ENCODE measurements around the gene CGRRF1. TPM values are rescaled to one million over a fixed set of nuclear protein-coding genes. Genes with fewer than 3 reads are reported as not detected.

Gene CGRRF1
- total and polyA plus RNA-seq, 2 experiments from 2014 or later = 15.0 to 27.1 TPM

DNA sequence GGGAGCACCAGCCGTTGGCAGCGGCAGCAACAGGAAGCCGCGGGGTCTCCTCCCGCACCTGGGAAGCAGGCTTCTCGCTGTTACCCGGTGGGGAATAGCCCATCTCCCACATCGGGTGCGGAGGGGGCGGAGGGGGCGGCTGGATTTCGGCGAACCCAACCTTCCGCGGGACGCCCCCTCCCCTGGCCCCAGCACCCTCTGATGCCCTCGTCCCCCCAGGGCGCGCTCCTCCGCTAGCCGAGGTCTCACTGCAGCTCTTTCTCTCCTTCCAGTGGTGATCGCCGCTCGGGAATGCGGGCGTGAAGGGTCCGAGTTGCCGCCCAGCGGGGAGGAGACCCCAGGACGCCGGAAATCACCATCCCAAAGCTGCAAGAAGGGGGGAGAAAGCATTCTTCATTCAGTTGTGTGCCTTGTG is 57.5 kb downstream of the CGRRF1 start:
- Histone ChIP-seq H3K4me2 (ENCODE audit: unreplicated experiment) (peak overlapping the region; percentile 91), H2AFZ (0 out of 2 replicates have a peak overlapping the region, but pooled peaks have one; percentile 27), H3K36me3 (ENCODE audit: low read depth) (0 out of 2 replicates have a peak, but pooled peaks cover 5% of the 10 kb centered on the region), H3K9me3 (ENCODE audit: low read depth) (no peaks in the 10 kb centered on the region), H3K4me3 (peak overlapping the region; percentile 92), H3K27me3 (replicated peaks; ENCODE audit: insufficient read depth) (no peaks in the 10 kb centered on the region), H3K27ac (peak overlapping the region; percentile 80), H3K9ac (peak overlapping the region; percentile 87), H3F3A (ENCODE audit: insufficient read depth) (peaks cover 59% of the 10 kb centered on the region), H3K9me2 (ENCODE audit: insufficient read depth) (no peaks in the 10 kb centered on the region), H3K79me2 (ENCODE audit: insufficient read depth) (peaks cover 52% of the 10 kb centered on the region), H3K4me1 (ENCODE audit: insufficient read depth) (peaks cover 58% of the 10 kb centered on the region), H4K20me1 (ENCODE audit: insufficient read depth) (no peaks in the 10 kb centered on the region)
- WGBS, 2 experiments (ENCODE audit: low coverage in 1 of 2, low lambda C conversion rate in 2 of 2, missing lambda C conversion rate in 2 of 2) = 0 to 1% methylated on average over 21 to 31 of the region's 31 CpGs
- in situ Hi-C loops (cut with MboI) = loop anchor here (10.0 to 25.0 kb wide), 2 partner anchors 208 to 420 kb away; no protein-coding TSS in a partner anchor
- DNase-seq = no peak
- TF ChIP-seq EZH2phosphoT487 (IDR thresholded peaks at IDR 0.05; ENCODE audit: insufficient read depth, low read depth) (no peak), EZH2 (IDR thresholded peaks at IDR 0.05; ENCODE audit: insufficient read depth, poor library complexity, severe bottlenecking) (no peak)

DNA sequence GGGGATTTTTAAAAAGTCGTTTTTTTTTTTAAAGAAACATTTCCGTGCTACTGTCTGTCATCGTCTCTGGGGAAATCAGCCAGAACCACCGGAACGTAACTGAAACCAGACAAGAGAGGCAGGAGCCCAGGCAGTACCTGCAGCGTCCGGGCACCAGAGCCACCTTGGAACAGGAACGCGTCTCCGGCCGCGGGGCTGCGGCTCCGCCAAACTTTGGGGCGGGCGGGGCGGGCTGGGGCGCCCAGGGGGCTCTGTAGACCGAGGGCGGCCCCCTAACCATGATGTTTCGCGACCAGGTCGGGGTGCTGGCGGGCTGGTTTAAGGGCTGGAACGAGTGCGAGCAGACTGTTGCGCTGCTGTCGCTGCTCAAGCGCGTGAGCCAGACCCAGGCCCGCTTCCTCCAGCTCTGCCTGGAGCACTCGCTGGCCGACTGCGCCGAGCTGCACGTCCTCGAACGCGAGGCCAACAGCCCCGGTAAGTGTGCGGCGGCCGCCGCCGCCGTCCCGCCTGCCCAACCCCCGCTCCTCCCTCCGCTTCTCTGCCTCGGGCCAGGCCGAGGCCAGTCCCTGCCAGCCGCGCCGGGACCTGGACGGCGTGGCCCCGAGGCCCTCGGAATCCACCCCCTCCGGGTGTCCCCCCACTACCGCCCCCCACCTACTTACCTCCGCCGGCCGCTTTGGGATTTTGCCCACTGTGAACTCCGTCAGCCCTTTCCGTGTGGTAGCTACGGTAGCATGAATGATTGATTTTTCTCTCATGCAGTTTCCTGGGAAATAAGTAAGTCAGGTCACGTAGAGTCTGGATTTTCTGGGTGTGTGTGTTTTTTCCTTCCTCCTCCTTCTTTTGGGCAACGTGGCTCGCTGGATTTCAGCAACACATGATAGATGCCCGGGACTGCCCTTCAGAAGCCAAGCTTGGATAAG is 58.2 kb downstream of the CGRRF1 start:
- in situ Hi-C loops (cut with MboI) = loop anchor here (10.0 to 25.0 kb wide), 2 partner anchors 207 to 419 kb away; no protein-coding TSS in a partner anchor
- peaks cover 51% of the 10 kb centered on the region for H3K4me1 ChIP-seq (ENCODE audit: insufficient read depth)
- H3F3A ChIP-seq (ENCODE audit: insufficient read depth) = peaks cover 54% of the 10 kb centered on the region
- H3K79me2 ChIP-seq (ENCODE audit: insufficient read depth) = peaks cover 58% of the 10 kb centered on the region
- no peaks in the 10 kb centered on the region for H3K27me3 ChIP-seq (replicated peaks; ENCODE audit: insufficient read depth)
- H3K9me2 ChIP-seq (ENCODE audit: insufficient read depth) = no peaks in the 10 kb centered on the region
- peak overlapping the region; percentile 83 for H3K27ac ChIP-seq
- no peak for TF ChIP-seq EZH2phosphoT487 (IDR thresholded peaks at IDR 0.05; ENCODE audit: insufficient read depth, low read depth)
- TF ChIP-seq EZH2 (IDR thresholded peaks at IDR 0.05; ENCODE audit: insufficient read depth, poor library complexity, severe bottlenecking) = no peak
- WGBS, 2 experiments (ENCODE audit: low coverage in 1 of 2, low lambda C conversion rate in 2 of 2, missing lambda C conversion rate in 2 of 2) = 1% methylated on average over 41 to 50 of the region's 70 CpGs
- peak; percentile 72 for DNase-seq
- peak overlapping the region; percentile 92 for H3K4me3 ChIP-seq
- H3K9ac ChIP-seq = peak overlapping the region; percentile 87
- H3K36me3 ChIP-seq (ENCODE audit: low read depth) = peaks cover 11% of the 10 kb centered on the region
- H3K4me2 ChIP-seq (ENCODE audit: unreplicated experiment) = peak overlapping the region; percentile 91
- H3K9me3 ChIP-seq (ENCODE audit: low read depth) = no peaks in the 10 kb centered on the region
- H2AFZ ChIP-seq = 0 out of 2 replicates have a peak overlapping the region, but pooled peaks have one; percentile 27
- no peaks in the 10 kb centered on the region for H4K20me1 ChIP-seq (ENCODE audit: insufficient read depth)

DNA sequence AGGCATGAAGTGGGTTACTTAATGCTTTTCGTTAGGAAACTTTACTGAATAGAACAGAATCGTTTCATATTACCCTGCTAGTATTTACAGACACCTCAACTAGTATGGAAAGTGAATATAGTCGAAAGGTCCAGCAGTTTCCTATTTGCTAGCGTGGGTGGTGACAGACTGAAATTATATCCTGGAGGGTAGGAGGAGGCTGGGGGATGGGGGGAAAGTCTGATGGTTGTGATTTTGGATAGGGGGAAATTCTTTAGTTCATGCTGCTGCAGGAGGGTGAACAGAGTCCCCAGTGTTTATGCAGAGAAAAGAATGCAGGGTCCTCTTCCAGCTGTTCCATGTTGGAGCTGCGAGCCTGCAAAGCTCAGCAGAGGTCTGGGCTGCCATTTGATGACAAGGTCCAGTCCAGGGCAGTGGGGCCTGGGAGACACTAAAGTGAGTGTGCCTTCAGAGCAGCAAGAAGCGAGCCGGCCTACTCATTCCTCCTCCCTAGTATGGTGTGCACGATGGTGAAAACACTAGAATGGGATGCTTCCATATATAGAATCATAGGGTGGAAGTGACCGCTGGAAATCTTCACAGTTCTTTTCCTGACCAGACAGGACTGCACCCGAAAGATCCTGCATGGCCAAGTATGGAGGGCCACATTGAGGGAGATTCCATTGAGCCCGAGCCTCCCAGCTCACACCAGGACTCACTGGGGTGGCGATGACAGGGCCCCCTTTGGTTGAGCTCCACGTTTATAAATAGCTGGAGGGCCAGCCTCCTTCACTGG is 59.3 kb downstream of the CGRRF1 start:
- peak; percentile 77 for DNase-seq
- in situ Hi-C loops (cut with MboI) = loop anchor here (10.0 to 25.0 kb wide), 2 partner anchors 206 to 418 kb away; no protein-coding TSS in a partner anchor
- H3K4me2 ChIP-seq (ENCODE audit: unreplicated experiment) = peak overlapping the region; percentile 91
- H3K9ac ChIP-seq = peak overlapping the region; percentile 87
- peaks cover 41% of the 10 kb centered on the region for H3K4me1 ChIP-seq (ENCODE audit: insufficient read depth)
- H3K9me3 ChIP-seq (ENCODE audit: low read depth) = no peaks in the 10 kb centered on the region
- peak overlapping the region; percentile 83 for H3K27ac ChIP-seq
- H3K79me2 ChIP-seq (ENCODE audit: insufficient read depth) = peaks cover 70% of the 10 kb centered on the region
- TF ChIP-seq EZH2 (IDR thresholded peaks at IDR 0.05; ENCODE audit: insufficient read depth, poor library complexity, severe bottlenecking) (no peak), EZH2phosphoT487 (IDR thresholded peaks at IDR 0.05; ENCODE audit: insufficient read depth, low read depth) (no peak)
- peaks cover 44% of the 10 kb centered on the region for H3F3A ChIP-seq (ENCODE audit: insufficient read depth)
- H3K27me3 ChIP-seq (replicated peaks; ENCODE audit: insufficient read depth) = no peaks in the 10 kb centered on the region
- peaks cover 22% of the 10 kb centered on the region for H3K36me3 ChIP-seq (ENCODE audit: low read depth)
- no peaks in the 10 kb centered on the region for H3K9me2 ChIP-seq (ENCODE audit: insufficient read depth)
- no peaks in the 10 kb centered on the region for H4K20me1 ChIP-seq (ENCODE audit: insufficient read depth)
- H2AFZ ChIP-seq = no peak overlapping the region
- peak overlapping the region; percentile 92 for H3K4me3 ChIP-seq
- WGBS, 2 experiments (ENCODE audit: low coverage in 1 of 2, low lambda C conversion rate in 2 of 2, missing lambda C conversion rate in 2 of 2) = 3% methylated on average over 13 of the region's 13 CpGs

- TF ChIP-seq EZH2 (IDR thresholded peaks at IDR 0.05; ENCODE audit: insufficient read depth, poor library complexity, severe bottlenecking) (no peak), EZH2phosphoT487 (IDR thresholded peaks at IDR 0.05; ENCODE audit: insufficient read depth, low read depth) (no peak)
- Histone ChIP-seq H4K20me1 (ENCODE audit: insufficient read depth) (0 out of 2 replicates have a peak, but pooled peaks cover 2% of the 10 kb centered on the region), H3K79me2 (ENCODE audit: insufficient read depth) (peaks cover 80% of the 10 kb centered on the region), H3K27me3 (replicated peaks; ENCODE audit: insufficient read depth) (no peaks in the 10 kb centered on the region), H3K4me2 (ENCODE audit: unreplicated experiment) (peak overlapping the region; percentile 91), H3K9me3 (ENCODE audit: low read depth) (no peaks in the 10 kb centered on the region), H3K4me1 (ENCODE audit: insufficient read depth) (peaks cover 44% of the 10 kb centered on the region), H3K4me3 (peak overlapping the region; percentile 92), H3K36me3 (ENCODE audit: low read depth) (peaks cover 23% of the 10 kb centered on the region), H2AFZ (no peak overlapping the region), H3K27ac (peak overlapping the region; percentile 83), H3K9me2 (ENCODE audit: insufficient read depth) (no peaks in the 10 kb centered on the region), H3K9ac (peak overlapping the region; percentile 87), H3F3A (ENCODE audit: insufficient read depth) (peaks cover 39% of the 10 kb centered on the region)
- in situ Hi-C loops (cut with MboI) = loop anchor here (25.0 kb wide), 1 partner anchor 417 kb away; no protein-coding TSS in a partner anchor
- WGBS, 2 experiments (ENCODE audit: low coverage in 1 of 2, low lambda C conversion rate in 2 of 2, missing lambda C conversion rate in 2 of 2) = 45 to 48% methylated on average over 5 of the region's 5 CpGs
- no peak for DNase-seq
Measured at GRCh38 chr14:54570047-54570446, 60.3 kb downstream of the CGRRF1 start.
